ENCODE data around the gene NAA15. TPM values are rescaled to one million over a fixed set of nuclear protein-coding genes. Genes with fewer than 3 reads are reported as not detected.
"Not testable (repeated sequence)": the region's sequence is repeated elsewhere in the genome, so short reads cannot be mapped to it uniquely, and the experiment has no call there.

NAA15 gene
- total RNA-seq, 1 experiment from 2014 or later: 45.3 TPM

- peak; percentile 4 for DNase-seq (ENCODE audit: low read depth)
These were observed 4.3 kb upstream of the NAA15 start for GRCh38 chr4:139297001-139297410.

GRCh38 chr4:139299536-139299935 is 1.8 kb upstream of the NAA15 start:
- DNase-seq (ENCODE audit: low read depth): no peak

- DNase-seq (ENCODE audit: low read depth): peak; percentile 36
These were observed 733 bp upstream of the NAA15 start for GRCh38 chr4:139300431-139301112.

- DNase-seq (ENCODE audit: low read depth): peak; percentile 40
These were observed 711 bp downstream of the NAA15 start, which contains the start of gene NDUFC1 for GRCh38 chr4:139301821-139302611. Gene NDUFC1 (minus strand): TSS chr4:139302477. CDS start chr4:139295798, 6,679 bp downstream.

- DNase-seq (ENCODE audit: low read depth): no peak
These were observed 3.6 kb downstream of the NAA15 start for GRCh38 chr4:139304920-139305319.

- no peak for DNase-seq (ENCODE audit: low read depth)
These were observed 10.6 kb downstream of the NAA15 start for GRCh38 chr4:139311909-139312308.

GRCh38 chr4:139312552-139313332 is 11.4 kb downstream of the NAA15 start:
- DNase-seq (ENCODE audit: low read depth): no peak

GRCh38 chr4:139313414-139313813 is 12.1 kb downstream of the NAA15 start:
- not testable (repeated sequence) for DNase-seq (ENCODE audit: low read depth)

- DNase-seq (ENCODE audit: low read depth): no peak
These were observed 12.9 kb downstream of the NAA15 start for GRCh38 chr4:139314047-139314800.

GRCh38 chr4:139315221-139315675 is 13.9 kb downstream of the NAA15 start:
- DNase-seq (ENCODE audit: low read depth): no peak

GRCh38 chr4:139316733-139317132 is 15.4 kb downstream of the NAA15 start:
- no peak for DNase-seq (ENCODE audit: low read depth)

GRCh38 chr4:139317635-139318034 is 16.3 kb downstream of the NAA15 start:
- no peak for DNase-seq (ENCODE audit: low read depth)

- DNase-seq (ENCODE audit: low read depth): no peak
These were observed 18.3 kb downstream of the NAA15 start for GRCh38 chr4:139319571-139319970.

GRCh38 chr4:139322070-139322469 is 20.8 kb downstream of the NAA15 start:
- DNase-seq (ENCODE audit: low read depth): not testable (repeated sequence)

GRCh38 chr4:139322541-139322940 is 21.2 kb downstream of the NAA15 start:
- not testable (repeated sequence) for DNase-seq (ENCODE audit: low read depth)

- no peak for DNase-seq (ENCODE audit: low read depth)
These were observed 23.3 kb downstream of the NAA15 start for GRCh38 chr4:139324620-139325019.

- no peak for DNase-seq (ENCODE audit: low read depth)
These were observed 28.4 kb downstream of the NAA15 start for GRCh38 chr4:139329665-139330200.

GRCh38 chr4:139330283-139330682 is 29.0 kb downstream of the NAA15 start:
- DNase-seq (ENCODE audit: low read depth): no peak

GRCh38 chr4:139331185-139331584 is 29.9 kb downstream of the NAA15 start:
- DNase-seq (ENCODE audit: low read depth): no peak

- no peak for DNase-seq (ENCODE audit: low read depth)
These were observed 31.7 kb downstream of the NAA15 start for GRCh38 chr4:139333046-139333445.

- no peak for DNase-seq (ENCODE audit: low read depth)
These were observed 36.3 kb downstream of the NAA15 start for GRCh38 chr4:139337612-139338011.
